ENCODE data around the gene IGSF6.

Gene IGSF6

DNA sequence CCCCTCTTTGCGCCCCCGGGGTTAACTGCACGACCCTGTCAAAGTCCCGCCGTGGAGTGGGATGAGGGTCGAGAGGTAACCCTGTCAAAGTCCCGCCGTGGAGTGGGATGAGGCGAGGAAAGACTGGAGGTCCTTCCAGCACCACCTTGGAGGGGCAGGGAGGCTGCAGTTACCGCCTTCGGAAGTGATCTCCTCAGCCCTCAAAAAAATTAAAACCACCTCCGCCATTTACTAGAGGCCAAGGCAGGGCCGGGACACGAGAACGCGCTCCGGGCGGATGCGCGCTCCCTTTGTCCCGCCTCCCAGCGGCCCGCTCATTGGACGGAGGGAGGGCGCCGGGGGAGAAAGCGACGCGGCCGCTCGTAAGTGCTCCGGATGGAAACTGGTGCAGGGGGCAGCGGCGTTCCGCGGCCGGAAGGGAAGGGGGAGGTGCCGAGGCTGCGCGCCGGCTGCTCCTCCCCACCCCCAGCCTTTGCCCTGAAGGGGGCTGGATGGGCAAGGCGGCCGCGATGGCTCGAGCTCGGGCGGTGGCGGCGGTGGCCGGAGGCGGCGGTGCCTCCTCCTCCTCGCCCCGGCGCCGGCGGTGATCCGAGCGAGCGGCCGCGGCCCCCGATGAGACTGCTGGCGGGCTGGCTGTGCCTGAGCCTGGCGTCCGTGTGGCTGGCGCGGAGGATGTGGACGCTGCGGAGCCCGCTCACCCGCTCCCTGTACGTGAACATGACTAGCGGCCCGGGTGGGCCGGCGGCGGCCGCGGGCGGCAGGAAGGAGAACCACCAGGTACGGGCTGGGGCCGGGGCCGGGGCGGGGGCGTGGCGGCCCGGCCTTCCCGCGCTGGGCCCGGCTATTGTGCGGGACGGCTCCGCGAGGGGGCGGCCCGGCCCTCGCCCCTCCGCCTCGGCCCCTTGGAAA is 53.0 kb downstream of the IGSF6 start, which contains the start of gene METTL9:
Gene METTL9 (plus strand): TSS at position 456 of the 909 bp plus-strand sequence. CDS start 157 bp downstream, at position 613.
- no peaks in the 10 kb centered on the region for H3K27me3 ChIP-seq (ENCODE audit: control insufficient read depth, insufficient read depth, low read length)
- H3K4me3 ChIP-seq (ENCODE audit: low read depth, low read length) = peak within 1 kb of the TSS; percentile 99
- H3K27ac ChIP-seq (ENCODE audit: low read depth, low read length) = peak within 1 kb of the TSS; percentile 95
- H3K9me3 ChIP-seq (ENCODE audit: control insufficient read depth, insufficient read depth, low read depth, low read length) = no peaks in the 10 kb centered on the region
- H3K4me1 ChIP-seq (ENCODE audit: control insufficient read depth, insufficient read depth, low read length) = no peaks in the 10 kb centered on the region
- peak within 1 kb of the TSS; percentile 95 for H3K9ac ChIP-seq (ENCODE audit: low read length)
- no peaks in the 10 kb centered on the region for H3K36me3 ChIP-seq (ENCODE audit: control insufficient read depth, insufficient read depth, low read length)

DNA sequence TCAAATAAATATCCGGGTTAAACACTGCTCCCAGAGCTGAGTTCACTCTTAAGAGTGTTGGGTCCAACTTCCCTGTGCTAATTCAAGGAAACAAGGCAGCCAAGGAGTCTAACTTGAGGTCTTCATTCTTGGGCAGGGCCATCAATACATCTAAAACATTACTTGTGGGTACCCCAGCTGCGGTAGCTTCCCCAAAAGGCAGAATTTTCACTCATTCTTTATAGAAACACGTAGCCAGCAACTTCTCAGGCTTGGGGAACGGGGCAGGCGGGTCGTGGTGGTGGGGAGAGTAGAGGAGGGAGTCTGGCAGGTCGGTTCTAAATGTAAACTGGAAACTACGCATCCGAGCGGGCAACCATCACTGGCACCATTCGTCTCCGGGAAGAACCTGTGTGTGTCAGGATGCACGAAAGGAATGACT is 53.7 kb downstream of the IGSF6 start:
- Histone ChIP-seq H3K9me3 (ENCODE audit: control insufficient read depth, insufficient read depth, low read depth, low read length) (no peaks in the 10 kb centered on the region), H3K36me3 (ENCODE audit: control insufficient read depth, insufficient read depth, low read length) (no peaks in the 10 kb centered on the region), H3K4me3 (ENCODE audit: low read depth, low read length) (peak overlapping the region; percentile 99), H3K9ac (ENCODE audit: low read length) (peak overlapping the region; percentile 95), H3K27me3 (ENCODE audit: control insufficient read depth, insufficient read depth, low read length) (no peaks in the 10 kb centered on the region), H3K4me1 (ENCODE audit: control insufficient read depth, insufficient read depth, low read length) (no peaks in the 10 kb centered on the region), H3K27ac (ENCODE audit: low read depth, low read length) (peak overlapping the region; percentile 52; the same call in 1 of the 2 replicates)

- no peaks in the 10 kb centered on the region for H3K9me3 ChIP-seq (ENCODE audit: control insufficient read depth, insufficient read depth, low read depth, low read length)
- no peaks in the 10 kb centered on the region for H3K27me3 ChIP-seq (ENCODE audit: control insufficient read depth, insufficient read depth, low read length)
- no peaks in the 10 kb centered on the region for H3K4me1 ChIP-seq (ENCODE audit: control insufficient read depth, insufficient read depth, low read length)
- H3K36me3 ChIP-seq (ENCODE audit: control insufficient read depth, insufficient read depth, low read length) = no peaks in the 10 kb centered on the region
- H3K4me3 ChIP-seq (ENCODE audit: low read depth, low read length) = peak overlapping the region; percentile 99
- no peak overlapping the region for H3K27ac ChIP-seq (ENCODE audit: low read depth, low read length)
- H3K9ac ChIP-seq (ENCODE audit: low read length) = peak overlapping the region; percentile 95
Observed at GRCh38 chr16:21598206-21598605, 54.2 kb downstream of the IGSF6 start.

GRCh38 chr16:21597561-21598030 is 54.8 kb downstream of the IGSF6 start:
- Histone ChIP-seq H3K9me3 (ENCODE audit: control insufficient read depth, insufficient read depth, low read depth, low read length) (no peaks in the 10 kb centered on the region), H3K36me3 (ENCODE audit: control insufficient read depth, insufficient read depth, low read length) (no peaks in the 10 kb centered on the region), H3K27ac (ENCODE audit: low read depth, low read length) (no peak overlapping the region), H3K4me3 (ENCODE audit: low read depth, low read length) (no peak overlapping the region), H3K4me1 (ENCODE audit: control insufficient read depth, insufficient read depth, low read length) (no peaks in the 10 kb centered on the region), H3K9ac (ENCODE audit: low read length) (no peak overlapping the region), H3K27me3 (ENCODE audit: control insufficient read depth, insufficient read depth, low read length) (no peaks in the 10 kb centered on the region)

DNA sequence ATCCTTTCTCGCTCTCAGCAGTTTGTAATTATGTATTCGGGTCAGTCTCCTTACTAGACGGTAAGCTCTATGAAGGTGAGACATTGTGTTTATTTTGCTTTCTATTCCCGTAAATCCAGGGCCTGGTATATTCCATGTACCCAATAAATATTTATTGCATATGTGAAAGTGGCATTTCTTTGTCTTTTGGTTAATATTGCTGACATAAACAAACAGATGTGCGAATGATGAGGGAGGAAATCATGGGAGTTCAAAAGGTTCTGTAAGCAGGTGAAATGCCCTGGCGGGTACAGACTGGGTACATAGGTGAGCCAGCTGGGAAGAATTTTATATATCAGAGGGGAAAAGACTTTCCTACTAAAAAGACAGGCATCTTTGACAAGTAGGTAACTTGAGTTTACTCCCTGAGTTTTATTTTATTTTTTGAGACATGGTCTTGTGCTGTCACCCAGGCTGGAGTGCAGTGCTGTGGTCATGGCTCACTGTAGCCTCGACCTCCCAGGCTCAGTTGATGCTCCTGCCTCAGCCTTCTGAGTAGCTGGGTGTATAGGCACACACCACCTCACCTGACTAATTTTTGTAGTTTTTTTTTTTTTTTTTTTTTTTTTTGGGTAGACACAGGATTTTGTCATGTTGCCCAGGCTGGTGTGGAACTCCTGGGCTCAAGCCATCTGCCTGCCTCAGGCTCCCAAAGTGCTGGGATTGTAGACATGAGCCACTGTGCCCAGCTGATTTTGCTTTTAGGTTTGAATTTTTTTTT is 58.7 kb downstream of the IGSF6 start:
- no peaks in the 10 kb centered on the region for H3K27me3 ChIP-seq (ENCODE audit: control insufficient read depth, insufficient read depth, low read length)
- H3K9ac ChIP-seq (ENCODE audit: low read length) = no peak overlapping the region
- H3K27ac ChIP-seq (ENCODE audit: low read depth, low read length) = no peak overlapping the region
- no peak overlapping the region for H3K4me3 ChIP-seq (ENCODE audit: low read depth, low read length)
- no peaks in the 10 kb centered on the region for H3K36me3 ChIP-seq (ENCODE audit: control insufficient read depth, insufficient read depth, low read length)
- H3K4me1 ChIP-seq (ENCODE audit: control insufficient read depth, insufficient read depth, low read length) = no peaks in the 10 kb centered on the region
- no peaks in the 10 kb centered on the region for H3K9me3 ChIP-seq (ENCODE audit: control insufficient read depth, insufficient read depth, low read depth, low read length)

DNA sequence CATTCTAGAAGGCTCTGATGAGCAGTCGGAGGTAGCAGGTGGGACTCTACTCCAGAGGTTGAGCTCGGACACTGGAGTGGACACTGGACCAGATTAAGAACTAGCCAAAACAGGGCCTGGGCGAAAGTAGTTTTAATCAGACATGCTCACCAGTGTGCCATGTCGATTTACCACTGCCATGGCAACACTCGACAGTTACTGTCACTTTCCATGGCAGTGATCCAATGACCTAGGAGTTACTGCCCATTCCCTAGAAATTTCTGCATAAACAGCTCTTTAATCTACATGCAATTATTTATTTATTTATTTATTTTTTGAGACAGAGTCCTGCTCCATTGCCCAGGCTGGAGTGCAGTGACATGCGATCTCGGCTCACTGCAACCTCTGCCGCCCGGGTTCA is 60.2 kb downstream of the IGSF6 start:
- Histone ChIP-seq H3K4me3 (ENCODE audit: low read depth, low read length) (no peak overlapping the region), H3K9me3 (ENCODE audit: control insufficient read depth, insufficient read depth, low read depth, low read length) (no peaks in the 10 kb centered on the region), H3K9ac (ENCODE audit: low read length) (no peak overlapping the region), H3K4me1 (ENCODE audit: control insufficient read depth, insufficient read depth, low read length) (no peaks in the 10 kb centered on the region), H3K36me3 (ENCODE audit: control insufficient read depth, insufficient read depth, low read length) (no peaks in the 10 kb centered on the region), H3K27ac (ENCODE audit: low read depth, low read length) (no peak overlapping the region), H3K27me3 (ENCODE audit: control insufficient read depth, insufficient read depth, low read length) (no peaks in the 10 kb centered on the region)

- Histone ChIP-seq H3K27ac (ENCODE audit: low read depth, low read length) (no peak overlapping the region), H3K9ac (ENCODE audit: low read length) (no peak overlapping the region), H3K9me3 (ENCODE audit: control insufficient read depth, insufficient read depth, low read depth, low read length) (no peaks in the 10 kb centered on the region), H3K4me1 (ENCODE audit: control insufficient read depth, insufficient read depth, low read length) (no peaks in the 10 kb centered on the region), H3K4me3 (ENCODE audit: low read depth, low read length) (no peak overlapping the region), H3K36me3 (ENCODE audit: control insufficient read depth, insufficient read depth, low read length) (no peaks in the 10 kb centered on the region), H3K27me3 (ENCODE audit: control insufficient read depth, insufficient read depth, low read length) (no peaks in the 10 kb centered on the region)
Observed at GRCh38 chr16:21590796-21591195, 61.6 kb downstream of the IGSF6 start.

DNA sequence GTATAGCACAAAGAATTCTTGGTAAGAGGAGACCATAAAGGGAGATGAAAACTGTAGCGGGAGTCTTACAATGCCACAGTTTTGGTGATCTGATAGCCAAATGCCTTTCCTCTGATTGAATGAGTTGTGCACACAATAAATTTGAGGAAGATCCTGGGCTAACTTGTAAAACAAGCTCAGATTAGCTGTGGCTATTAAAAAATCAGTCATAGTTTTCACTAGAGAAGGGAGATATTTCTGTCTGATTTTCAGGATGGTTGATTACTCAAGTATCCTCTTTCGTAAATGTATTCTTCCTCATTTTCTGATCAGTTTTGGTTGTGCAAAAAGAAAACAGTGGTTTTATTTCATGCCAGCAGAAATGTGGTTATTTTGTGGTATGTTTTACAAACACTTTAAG is 62.1 kb downstream of the IGSF6 start:
- Histone ChIP-seq H3K9me3 (ENCODE audit: control insufficient read depth, insufficient read depth, low read depth, low read length) (no peaks in the 10 kb centered on the region), H3K27me3 (ENCODE audit: control insufficient read depth, insufficient read depth, low read length) (no peaks in the 10 kb centered on the region), H3K4me1 (ENCODE audit: control insufficient read depth, insufficient read depth, low read length) (no peaks in the 10 kb centered on the region), H3K27ac (ENCODE audit: low read depth, low read length) (no peak overlapping the region), H3K36me3 (ENCODE audit: control insufficient read depth, insufficient read depth, low read length) (no peaks in the 10 kb centered on the region), H3K4me3 (ENCODE audit: low read depth, low read length) (no peak overlapping the region), H3K9ac (ENCODE audit: low read length) (no peak overlapping the region)

GRCh38 chr16:21589551-21589950 is 62.9 kb downstream of the IGSF6 start:
- no peak overlapping the region for H3K27ac ChIP-seq (ENCODE audit: low read depth, low read length)
- H3K4me1 ChIP-seq (ENCODE audit: control insufficient read depth, insufficient read depth, low read length) = no peaks in the 10 kb centered on the region
- no peak overlapping the region for H3K9ac ChIP-seq (ENCODE audit: low read length)
- no peaks in the 10 kb centered on the region for H3K36me3 ChIP-seq (ENCODE audit: control insufficient read depth, insufficient read depth, low read length)
- no peaks in the 10 kb centered on the region for H3K9me3 ChIP-seq (ENCODE audit: control insufficient read depth, insufficient read depth, low read depth, low read length)
- H3K27me3 ChIP-seq (ENCODE audit: control insufficient read depth, insufficient read depth, low read length) = no peaks in the 10 kb centered on the region
- H3K4me3 ChIP-seq (ENCODE audit: low read depth, low read length) = no peak overlapping the region
